ENCODE measurements around the gene DCAF12. TPM values are rescaled to one million over a fixed set of nuclear protein-coding genes. Genes with fewer than 3 reads are reported as not detected.

The DCAF12 gene
- total and polyA plus RNA-seq, 2 of the 4 experiments (the other 2 are of a cell fraction) = 7.2 to 17.1 TPM

DNA sequence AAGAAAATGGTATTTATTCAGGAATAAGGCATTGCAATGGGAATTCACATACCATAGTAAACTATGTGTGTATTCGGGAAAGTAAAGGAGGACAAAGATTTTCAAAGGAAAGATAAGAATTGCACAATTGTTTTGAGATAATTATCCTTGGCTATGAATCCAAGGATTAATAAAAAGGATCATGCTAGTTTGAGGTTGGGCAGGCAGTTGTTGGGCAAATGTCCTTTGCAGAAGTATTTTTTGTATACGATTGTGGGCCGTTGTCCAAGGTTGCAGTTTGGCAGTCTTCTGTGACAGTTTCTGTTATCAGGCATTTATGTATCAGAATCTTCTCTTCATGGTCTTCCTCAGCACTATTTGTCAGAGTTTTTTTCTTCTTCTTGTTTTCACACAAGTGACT, 67.2 kb downstream of the DCAF12 start:
- ChIA-PET CTCF (interaction anchor here (2.0 kb wide), 1 partner anchor 15 kb away, joined by 5 read pairs; no protein-coding TSS in a partner anchor), POLR2A (ENCODE audit: unreplicated experiment) (interaction anchor here (0.6 kb wide), 1 partner anchor 11 kb away, joined by 13 read pairs; no protein-coding TSS in a partner anchor)
- no peaks in the 10 kb centered on the region for H4K20me1 ChIP-seq (ENCODE audit: insufficient read depth, low read length)
- H3K18ac ChIP-seq (ENCODE audit: low read depth, low read length) = no peak overlapping the region
- no peak overlapping the region for H3K4me3 ChIP-seq (ENCODE audit: insufficient read depth, low read depth, low read length)
- BruUV-seq (replicated peaks) = no TSS peak
- no peak overlapping the region for H3K14ac ChIP-seq (replicated peaks; ENCODE audit: low read depth, low read length)
- H3K9me3 ChIP-seq (ENCODE audit: control insufficient read depth, insufficient read depth, low read length) = no peaks in the 10 kb centered on the region
- H4K5ac ChIP-seq (ENCODE audit: low read depth, low read length) = no peak overlapping the region
- WGBS, 2 experiments (ENCODE audit: extremely low coverage in 2 of 2, insufficient read length in 1 of 2) = no CpG with 5 or more reads among the region's 3 CpGs
- H3K4ac ChIP-seq (ENCODE audit: low read depth, low read length) = no peak overlapping the region
- no peak overlapping the region for H2BK5ac ChIP-seq (ENCODE audit: low read depth, low read length, poor library complexity, severe bottlenecking)
- H3K9ac ChIP-seq (ENCODE audit: low read depth, low read length) = no peak overlapping the region
- H3K56ac ChIP-seq (ENCODE audit: extremely low read depth, insufficient read depth, low read length) = no peak overlapping the region
- no peaks in the 10 kb centered on the region for H3K4me1 ChIP-seq (ENCODE audit: control insufficient read depth, insufficient read depth, low read length)
- intact Hi-C loops (cut with micrococcal nuclease) (no loop called here), dilution Hi-C loops (cut with HindIII; ENCODE audit: low sequenced_read_pairs, unreplicated experiment) (no loop called here), in situ Hi-C loops (cut with MboI; ENCODE audit: low sequenced_read_pairs) (no loop called here)
- H3K79me1 ChIP-seq (ENCODE audit: low read depth in 1 of 2, low read length in 2 of 2) = no peaks in the 10 kb centered on the region
- no peak overlapping the region for H4K91ac ChIP-seq (ENCODE audit: insufficient read depth, low read depth, low read length)
- no peak overlapping the region for H3K23ac ChIP-seq (ENCODE audit: low read depth, low read length)
- peak overlapping the region; percentile 52; the same call in 1 of the 2 replicates for H3K4me2 ChIP-seq (ENCODE audit: low read depth, low read length)
- no peak overlapping the region for H2AFZ ChIP-seq (replicated peaks; ENCODE audit: low read length, poor library complexity)
- H3K27me3 ChIP-seq (ENCODE audit: control insufficient read depth, insufficient read depth, low read length) = 0 out of 2 replicates have a peak, but pooled peaks cover 2% of the 10 kb centered on the region
- no peak overlapping the region for H2BK20ac ChIP-seq (ENCODE audit: low read depth, low read length)
- TF ChIP-seq CEBPB (IDR thresholded peaks at IDR 0.05; ENCODE audit: low read depth, low read length) (peak; percentile 28; the same call in 1 of the 2 replicates), NFE2L2 (IDR thresholded peaks at IDR 0.05; ENCODE audit: low read depth, low read length) (no peak)
- ATAC-seq (ENCODE audit: low read depth) = peak; percentile 21; the same call in 1 of the 2 replicates
- H4K8ac ChIP-seq (ENCODE audit: low read depth in 2 of 2, low read length in 2 of 2) = no peak overlapping the region
- H3K36me3 ChIP-seq (ENCODE audit: control insufficient read depth, insufficient read depth, low read length) = no peaks in the 10 kb centered on the region
- DNase-seq = no peak
- H3K9me1 ChIP-seq (ENCODE audit: insufficient read depth, low read length) = no peaks in the 10 kb centered on the region
- H2AK5ac ChIP-seq (ENCODE audit: low read depth, low read length) = no peak overlapping the region
- no peak overlapping the region for H2BK15ac ChIP-seq (ENCODE audit: low read depth, low read length)
- no peak overlapping the region for H2BK120ac ChIP-seq (ENCODE audit: low read depth, low read length)
- no peak overlapping the region for H2AK9ac ChIP-seq (replicated peaks; ENCODE audit: low read depth, low read length, poor library complexity)
- no peak overlapping the region for H3K27ac ChIP-seq (ENCODE audit: insufficient read depth, low read length)
